GM23248 (cell line): ENCODE data around the gene SCAMP2. TPM values are rescaled to one million over a fixed set of nuclear protein-coding genes. Genes with fewer than 3 reads are reported as not detected.
A peak's percentile ranks its signal among the peaks of the same experiment; 100 is the strongest.

ENCODE experiments used
- DNase-seq: peaks from one replicate; pipeline ENCODE4 v3.0.0-alpha.2; 2015
- H2AFZ ChIP-seq: fragments of 200-600 bp; sonication (generic); 2 replicates; pipeline ENCODE4 v1.6.1; 2016; ENCODE audit warnings: antibody characterized with exemption
- H3F3A ChIP-seq: fragments of 200-600 bp; sonication (generic); 2 replicates; pipeline ENCODE4 v1.6.1; 2016; ENCODE audit warnings: mild to moderate bottlenecking, antibody characterized with exemption, mixed run types; ENCODE audit not compliant: insufficient read depth
- H3K27ac ChIP-seq: fragments of 200-600 bp; sonication (generic); 2 replicates; pipeline ENCODE4 v1.5.1; 2016; ENCODE audit warnings: mild to moderate bottlenecking
- H3K27me3 ChIP-seq: fragments of 200-600 bp; sonication (generic); replicated peaks from 2 replicates; pipeline ENCODE4 v1.6.1; 2016; ENCODE audit warnings: mild to moderate bottlenecking; ENCODE audit not compliant: insufficient read depth
- H3K36me3 ChIP-seq: fragments of 200-600 bp; sonication (generic); 2 replicates; pipeline ENCODE4 v1.6.1; 2016; ENCODE audit warnings: low read depth, mild to moderate bottlenecking
- H3K4me1 ChIP-seq: fragments of 200-600 bp; sonication (generic); 2 replicates; pipeline ENCODE4 v1.6.1; 2016; ENCODE audit warnings: mild to moderate bottlenecking; ENCODE audit not compliant: insufficient read depth
- H3K4me2 ChIP-seq: fragments of 200-600 bp; sonication (generic); one replicate; pipeline ENCODE4 v1.6.1; 2016; ENCODE audit warnings: mild to moderate bottlenecking; ENCODE audit not compliant: unreplicated experiment
- H3K4me3 ChIP-seq: fragments of 200-600 bp; sonication (generic); 2 replicates; pipeline ENCODE4 v1.5.1; 2016; ENCODE audit warnings: mild to moderate bottlenecking
- H3K79me2 ChIP-seq: fragments of 200-600 bp; sonication (generic); 2 replicates; pipeline ENCODE4 v1.6.1; 2016; ENCODE audit warnings: mild to moderate bottlenecking; ENCODE audit not compliant: insufficient read depth
- H3K9ac ChIP-seq: fragments of 200-600 bp; sonication (generic); 2 replicates; pipeline ENCODE4 v1.6.1; 2016; ENCODE audit warnings: mild to moderate bottlenecking
- H3K9me2 ChIP-seq: fragments of 200-600 bp; sonication (generic); 2 replicates; pipeline ENCODE4 v1.6.1; 2016; ENCODE audit warnings: mixed run types, mild to moderate bottlenecking, moderate library complexity; ENCODE audit not compliant: insufficient read depth
- H3K9me3 ChIP-seq: fragments of 200-600 bp; sonication (generic); one replicate; pipeline ENCODE4 v1.6.1; 2017; ENCODE audit warnings: low read depth
- H4K20me1 ChIP-seq: fragments of 200-600 bp; sonication (generic); 2 replicates; pipeline ENCODE4 v1.6.0; 2016; ENCODE audit not compliant: insufficient read depth
- EZH2 ChIP-seq: fragments of 200-600 bp; sonication (generic); IDR thresholded peaks from 2 replicates; pipeline ENCODE4 v1.6.1; 2018; ENCODE audit warnings: antibody characterized with exemption, mild to moderate bottlenecking; ENCODE audit not compliant: insufficient read depth, poor library complexity, severe bottlenecking
- EZH2phosphoT487 ChIP-seq: fragments of 200-600 bp; sonication (generic); IDR thresholded peaks from 2 replicates; pipeline ENCODE4 v1.6.1; 2018; ENCODE audit warnings: antibody characterized with exemption, moderate library complexity, mild to moderate bottlenecking, low read depth; ENCODE audit not compliant: insufficient read depth
- WGBS, 2 experiments: methylation state at CpG; one replicate each; pipeline ENCODE4 v1.1.6; 2015 to 2017; ENCODE audit warnings: low lambda C conversion rate in 2 of 2, low coverage in 1 of 2; ENCODE audit errors: missing lambda C conversion rate in 2 of 2; 5-methylcytosine and 5-hydroxymethylcytosine counted together
- in situ Hi-C: fragments of 300-500 bp; cut with MboI; formaldehyde crosslinking; loops from 2 replicates; pipeline ENCODE4 v1.15.0; 2020
- polyA plus RNA-seq: library from polyadenylated mRNA; unstranded; fragments of >200 nt; fragmentation: Nextera tagmentation; extraction: Ambion mirVana; gene quantifications from 2 replicates; pipeline ENCODE4 v1.2.1, GENCODE V29; 2016
- total RNA-seq: library from RNA; depleted of rRNA; stranded (reverse); fragments of >200 nt; shearing (Covaris generic); gene quantifications from 2 replicates; pipeline ENCODE4 v1.2.3, GENCODE V29; 2014

Gene SCAMP2
- total and polyA plus RNA-seq, 2 experiments from 2014 or later = 28.7 to 83.0 TPM

DNA sequence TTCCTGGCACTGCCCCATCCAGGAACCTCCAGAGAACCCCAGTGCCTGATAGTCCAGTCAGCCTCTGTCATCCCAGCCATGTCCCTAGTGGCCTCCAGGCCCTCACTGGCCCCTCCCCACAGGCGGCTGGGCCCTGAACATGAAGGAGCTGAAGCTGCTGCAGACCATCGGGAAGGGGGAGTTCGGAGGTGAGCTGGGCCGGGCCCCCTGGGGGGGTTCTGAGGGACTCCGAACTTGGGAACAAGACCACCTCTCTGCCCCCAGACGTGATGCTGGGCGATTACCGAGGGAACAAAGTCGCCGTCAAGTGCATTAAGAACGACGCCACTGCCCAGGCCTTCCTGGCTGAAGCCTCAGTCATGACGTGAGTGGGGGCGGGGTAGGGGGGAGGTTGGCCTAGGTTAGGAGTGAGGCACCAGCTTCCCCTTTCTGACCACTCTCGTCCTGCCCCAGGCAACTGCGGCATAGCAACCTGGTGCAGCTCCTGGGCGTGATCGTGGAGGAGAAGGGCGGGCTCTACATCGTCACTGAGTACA is 72.5 kb downstream of the SCAMP2 start:
- no peak overlapping the region for H2AFZ ChIP-seq
- WGBS, 2 experiments = 88 to 89% methylated on average over 18 to 20 of the region's 20 CpGs

DNA sequence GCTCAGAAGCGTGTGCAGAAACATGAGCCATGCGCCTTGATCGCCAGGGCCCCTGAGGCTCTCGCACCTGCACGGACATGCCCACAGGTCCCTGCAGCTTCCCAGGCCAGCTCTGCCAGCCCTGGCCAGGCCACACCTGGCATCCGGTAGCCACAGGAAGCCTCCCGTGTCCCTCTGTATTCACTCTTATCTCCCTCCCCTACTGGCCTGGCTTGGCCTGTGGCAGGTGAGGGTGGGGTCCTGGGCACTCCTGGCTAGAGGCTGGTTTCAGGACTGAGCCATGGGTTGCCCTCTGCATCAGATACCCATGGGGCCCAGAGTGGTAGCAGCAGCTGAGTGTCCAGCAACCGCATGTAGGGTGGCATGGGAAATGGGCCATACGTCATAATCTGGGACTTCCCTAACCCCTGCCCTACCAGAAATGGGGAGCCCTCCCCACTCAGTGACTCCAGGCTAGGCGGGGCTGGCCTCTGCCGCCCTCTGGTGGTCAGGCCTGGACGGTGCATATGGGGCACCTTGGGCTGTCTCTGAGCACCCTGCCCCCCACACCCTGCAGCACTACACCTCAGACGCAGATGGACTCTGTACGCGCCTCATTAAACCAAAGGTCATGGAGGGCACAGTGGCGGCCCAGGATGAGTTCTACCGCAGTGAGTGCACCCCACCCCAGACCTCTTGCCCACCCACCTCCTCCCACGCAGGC is 73.2 kb downstream of the SCAMP2 start:
- TF ChIP-seq EZH2 (no peak), EZH2phosphoT487 (no peak)

More for the DNA sequence above, 72.5 kb downstream of the SCAMP2 start:
- Histone ChIP-seq H3K36me3 (0 out of 2 replicates have a peak, but pooled peaks cover 5% of the 10 kb centered on the region), H3K27me3 (no peaks in the 10 kb centered on the region), H3K27ac (no peak overlapping the region), H3K4me1 (no peaks in the 10 kb centered on the region), H3K4me3 (no peak overlapping the region), H4K20me1 (no peaks in the 10 kb centered on the region), H3K4me2 (no peak overlapping the region), H3K9ac (no peak overlapping the region), H3F3A (no peaks in the 10 kb centered on the region), H3K9me2 (no peaks in the 10 kb centered on the region), H3K79me2 (peaks cover 26% of the 10 kb centered on the region), H3K9me3 (no peaks in the 10 kb centered on the region)
- in situ Hi-C loops = no loop called here
- TF ChIP-seq EZH2 (no peak), EZH2phosphoT487 (no peak)
- DNase-seq = no peak

DNA sequence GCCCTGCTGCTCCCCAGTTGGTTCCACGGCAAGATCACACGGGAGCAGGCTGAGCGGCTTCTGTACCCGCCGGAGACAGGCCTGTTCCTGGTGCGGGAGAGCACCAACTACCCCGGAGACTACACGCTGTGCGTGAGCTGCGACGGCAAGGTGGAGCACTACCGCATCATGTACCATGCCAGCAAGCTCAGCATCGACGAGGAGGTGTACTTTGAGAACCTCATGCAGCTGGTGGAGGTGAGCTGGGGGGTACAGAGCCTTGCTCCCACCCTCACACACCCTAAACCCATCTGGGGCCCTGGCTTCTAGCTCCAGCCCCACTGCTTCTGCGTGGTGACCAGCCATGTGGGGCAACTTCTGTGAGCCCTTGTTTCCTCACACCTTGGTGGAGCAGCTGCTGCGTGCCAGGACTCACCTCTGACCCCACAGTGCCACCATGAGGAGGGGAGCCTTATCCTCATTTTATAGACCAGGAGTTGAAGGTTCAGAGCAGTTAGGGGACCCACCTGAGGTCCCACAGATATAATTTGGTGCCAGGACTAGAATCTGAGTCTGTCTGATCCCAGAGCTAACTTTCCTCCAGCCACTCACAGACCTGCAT is 73.8 kb downstream of the SCAMP2 start:
- no peak for DNase-seq
- Histone ChIP-seq H3K27me3 (no peaks in the 10 kb centered on the region), H3K4me2 (no peak overlapping the region), H3F3A (no peaks in the 10 kb centered on the region), H3K4me3 (no peak overlapping the region), H3K9ac (no peak overlapping the region), H3K79me2 (peaks cover 39% of the 10 kb centered on the region), H3K9me3 (no peaks in the 10 kb centered on the region), H3K9me2 (no peaks in the 10 kb centered on the region), H2AFZ (no peak overlapping the region), H3K36me3 (0 out of 2 replicates have a peak, but pooled peaks cover 5% of the 10 kb centered on the region), H3K27ac (no peak overlapping the region), H4K20me1 (no peaks in the 10 kb centered on the region), H3K4me1 (no peaks in the 10 kb centered on the region)
- WGBS, 2 experiments = 97 to 98% methylated on average over 15 to 16 of the region's 16 CpGs
- TF ChIP-seq EZH2 = no peak
- TF ChIP-seq EZH2phosphoT487 = no peak
- in situ Hi-C loops = no loop called here

More for the DNA sequence above, 73.2 kb downstream of the SCAMP2 start:
- H3K36me3 ChIP-seq = 0 out of 2 replicates have a peak, but pooled peaks cover 5% of the 10 kb centered on the region
- H3K9me2 ChIP-seq = no peaks in the 10 kb centered on the region
- WGBS, 2 experiments = 49 to 50% methylated on average over 16 to 18 of the region's 18 CpGs
- no peaks in the 10 kb centered on the region for H3K4me1 ChIP-seq
- in situ Hi-C loops = no loop called here
- H3K79me2 ChIP-seq = peaks cover 32% of the 10 kb centered on the region
- no peaks in the 10 kb centered on the region for H3K27me3 ChIP-seq
- H4K20me1 ChIP-seq = no peaks in the 10 kb centered on the region
- peak; percentile 70 for DNase-seq
- no peak overlapping the region for H3K27ac ChIP-seq
- no peaks in the 10 kb centered on the region for H3F3A ChIP-seq
- H3K4me2 ChIP-seq = no peak overlapping the region
- no peak overlapping the region for H3K4me3 ChIP-seq
- no peak overlapping the region for H2AFZ ChIP-seq
- no peaks in the 10 kb centered on the region for H3K9me3 ChIP-seq
- no peak overlapping the region for H3K9ac ChIP-seq

GRCh38 chr15:74798388-74799254 is 74.5 kb downstream of the SCAMP2 start:
- no peak for DNase-seq
- TF ChIP-seq EZH2phosphoT487 = no peak
- TF ChIP-seq EZH2 = no peak
- Histone ChIP-seq H3K9me3 (no peaks in the 10 kb centered on the region), H3K4me2 (no peak overlapping the region), H3K4me3 (no peak overlapping the region), H3K9ac (no peak overlapping the region), H3K27me3 (no peaks in the 10 kb centered on the region), H3F3A (no peaks in the 10 kb centered on the region), H3K4me1 (no peaks in the 10 kb centered on the region), H3K79me2 (peaks cover 44% of the 10 kb centered on the region), H3K9me2 (no peaks in the 10 kb centered on the region), H2AFZ (no peak overlapping the region), H3K36me3 (no peaks in the 10 kb centered on the region), H3K27ac (no peak overlapping the region), H4K20me1 (no peaks in the 10 kb centered on the region)
- 78 to 83% methylated on average over 19 to 23 of the region's 25 CpGs for whole genome bisulfite sequencing, 2 experiments
- in situ Hi-C loops = no loop called here
